Smooth muscle cell (in vitro differentiated cells): ENCODE results near the gene CD86. TPM values are rescaled to one million over a fixed set of nuclear protein-coding genes. Genes with fewer than 3 reads are reported as not detected.

ENCODE experiments used
- DNase-seq: peaks from one replicate; lab custom pipeline; 2025; ENCODE audit not compliant: unreplicated experiment; lab: John Stamatoyannopoulos, UW
- H2AFZ ChIP-seq: fragments of 200-600 bp; sonication (generic); 2 replicates; pipeline ENCODE4 v1.6.0; 2016; ENCODE audit warnings: antibody characterized with exemption, low read depth, mild to moderate bottlenecking
- H3F3A ChIP-seq: fragments of 200-600 bp; sonication (generic); 2 replicates; pipeline ENCODE4 v1.6.0; 2017; ENCODE audit warnings: antibody characterized with exemption, low read depth
- H3K27ac ChIP-seq: fragments of 200-600 bp; sonication (generic); 2 replicates; pipeline ENCODE4 v1.5.1; 2016; ENCODE audit warnings: low read depth, mild to moderate bottlenecking
- H3K27me3 ChIP-seq: fragments of 200-600 bp; sonication (generic); 2 replicates; pipeline ENCODE4 v1.6.1; 2016; ENCODE audit warnings: low read depth, mild to moderate bottlenecking
- H3K36me3 ChIP-seq: fragments of 200-600 bp; sonication (generic); 2 replicates; pipeline ENCODE4 v1.5.1; 2016; ENCODE audit warnings: low read depth
- H3K4me1 ChIP-seq: fragments of 200-600 bp; sonication (generic); 2 replicates; pipeline ENCODE4 v1.5.1; 2016; ENCODE audit warnings: low read depth
- H3K4me2 ChIP-seq: fragments of 200-600 bp; sonication (generic); 2 replicates; pipeline ENCODE4 v1.6.0; 2016; ENCODE audit warnings: mild to moderate bottlenecking
- H3K4me3 ChIP-seq: fragments of 200-600 bp; sonication (generic); 2 replicates; pipeline ENCODE4 v1.5.1; 2016; ENCODE audit warnings: mild to moderate bottlenecking
- H3K79me2 ChIP-seq: fragments of 200-600 bp; sonication (generic); 2 replicates; pipeline ENCODE4 v1.6.0; 2016; ENCODE audit warnings: low read depth, mild to moderate bottlenecking
- H3K9ac ChIP-seq: fragments of 200-600 bp; sonication (generic); 2 replicates; pipeline ENCODE4 v1.6.0; 2016; ENCODE audit warnings: low read depth
- H3K9me3 ChIP-seq: fragments of 200-600 bp; sonication (generic); replicated peaks from 2 replicates; pipeline ENCODE4 v1.5.1; 2016; ENCODE audit warnings: low read depth
- H4K20me1 ChIP-seq: fragments of 200-600 bp; sonication (generic); 2 replicates; pipeline ENCODE4 v1.6.0; 2016; ENCODE audit warnings: low read depth
- CTCF ChIP-seq: fragments of 200-600 bp; sonication (generic); IDR thresholded peaks from 2 replicates; pipeline ENCODE4 v1.5.1; 2017; ENCODE audit warnings: borderline replicate concordance, mild to moderate bottlenecking, antibody characterized with exemption; ENCODE audit not compliant: insufficient read depth, poor library complexity, severe bottlenecking
- WGBS: methylation state at CpG from one replicate; pipeline ENCODE4 v1.1.7; 2016; ENCODE audit warnings: low lambda C conversion rate; 5-methylcytosine and 5-hydroxymethylcytosine counted together
- polyA plus RNA-seq: library from polyadenylated mRNA; unstranded; fragments of >200 nt; fragmentation: Nextera tagmentation; extraction: Ambion mirVana; gene quantifications from 2 replicates; pipeline ENCODE4 v1.2.1, GENCODE V29; 2016
- total RNA-seq: library from RNA; depleted of rRNA; stranded (reverse); fragments of >200 nt; gene quantifications from 2 replicates; pipeline ENCODE4 v1.2.3, GENCODE V29; 2014

CD86 gene
- total and polyA plus RNA-seq, 2 experiments from 2014 or later: not detected

- TF ChIP-seq CTCF: no peak
- no peaks in the 10 kb centered on the region for H3F3A ChIP-seq
- H3K4me3 ChIP-seq: no peak overlapping the region
- WGBS: 85% methylated on average over 1 of the region's 1 CpG
- H2AFZ ChIP-seq: no peak overlapping the region
- H3K36me3 ChIP-seq: no peaks in the 10 kb centered on the region
- no peak overlapping the region for H3K9ac ChIP-seq
- no peaks in the 10 kb centered on the region for H3K27me3 ChIP-seq
- H3K9me3 ChIP-seq: no peaks in the 10 kb centered on the region
- DNase-seq: no peak
- no peaks in the 10 kb centered on the region for H3K79me2 ChIP-seq
- no peak overlapping the region for H3K27ac ChIP-seq
- H4K20me1 ChIP-seq: no peaks in the 10 kb centered on the region
- no peak overlapping the region for H3K4me2 ChIP-seq
- H3K4me1 ChIP-seq: no peaks in the 10 kb centered on the region
Measured at GRCh38 chr3:122100083-122100482, 44.9 kb downstream of the CD86 start.

GRCh38 chr3:122100591-122101463 lies 45.7 kb downstream of the CD86 start:
- no peaks in the 10 kb centered on the region for H3K36me3 ChIP-seq
- H3K4me2 ChIP-seq: no peak overlapping the region
- no peak overlapping the region for H3K27ac ChIP-seq
- H4K20me1 ChIP-seq: no peaks in the 10 kb centered on the region
- no peak overlapping the region for H2AFZ ChIP-seq
- no peak for TF ChIP-seq CTCF
- no peaks in the 10 kb centered on the region for H3K4me1 ChIP-seq
- H3F3A ChIP-seq: no peaks in the 10 kb centered on the region
- DNase-seq: no peak
- H3K9me3 ChIP-seq: no peaks in the 10 kb centered on the region
- H3K27me3 ChIP-seq: no peaks in the 10 kb centered on the region
- no peaks in the 10 kb centered on the region for H3K79me2 ChIP-seq
- 54% methylated on average over 8 of the region's 8 CpGs for WGBS
- no peak overlapping the region for H3K4me3 ChIP-seq
- H3K9ac ChIP-seq: no peak overlapping the region

GRCh38 chr3:122101646-122102045 lies 46.5 kb downstream of the CD86 start:
- no peaks in the 10 kb centered on the region for H3F3A ChIP-seq
- no peaks in the 10 kb centered on the region for H3K27me3 ChIP-seq
- 48% methylated on average over 3 of the region's 3 CpGs for WGBS
- H3K27ac ChIP-seq: no peak overlapping the region
- no peak for DNase-seq
- H3K4me1 ChIP-seq: no peaks in the 10 kb centered on the region
- no peak overlapping the region for H3K9ac ChIP-seq
- H4K20me1 ChIP-seq: no peaks in the 10 kb centered on the region
- no peaks in the 10 kb centered on the region for H3K9me3 ChIP-seq
- H2AFZ ChIP-seq: no peak overlapping the region
- no peak overlapping the region for H3K4me3 ChIP-seq
- TF ChIP-seq CTCF: peak; percentile 42
- no peak overlapping the region for H3K4me2 ChIP-seq
- no peaks in the 10 kb centered on the region for H3K79me2 ChIP-seq
- H3K36me3 ChIP-seq: no peaks in the 10 kb centered on the region
